ENCODE measurements around the gene MPDZ. TPM values are rescaled to one million over a fixed set of nuclear protein-coding genes. Genes with fewer than 3 reads are reported as not detected.

Gene MPDZ
- total and polyA plus RNA-seq, 10 donors, result 3.8 to 42.8 (median 26.8) TPM

- H3K27ac ChIP-seq, result no peak overlapping the region
- WGBS, 5 donors, result 81 to 91% (median 82%) methylated on average over 5 of the region's 5 CpGs
- peaks cover 0 to 9% (median 0%) of the 10 kb centered on the region in 6 donors for H3K36me3 ChIP-seq
- intact Hi-C loops (cut with DNase I; ENCODE audit: low total_unique reads), result no loop called here
- no peak for TF ChIP-seq POLR2AphosphoS5 (IDR thresholded peaks at IDR 0.05)
- TF ChIP-seq, protein P1, sequence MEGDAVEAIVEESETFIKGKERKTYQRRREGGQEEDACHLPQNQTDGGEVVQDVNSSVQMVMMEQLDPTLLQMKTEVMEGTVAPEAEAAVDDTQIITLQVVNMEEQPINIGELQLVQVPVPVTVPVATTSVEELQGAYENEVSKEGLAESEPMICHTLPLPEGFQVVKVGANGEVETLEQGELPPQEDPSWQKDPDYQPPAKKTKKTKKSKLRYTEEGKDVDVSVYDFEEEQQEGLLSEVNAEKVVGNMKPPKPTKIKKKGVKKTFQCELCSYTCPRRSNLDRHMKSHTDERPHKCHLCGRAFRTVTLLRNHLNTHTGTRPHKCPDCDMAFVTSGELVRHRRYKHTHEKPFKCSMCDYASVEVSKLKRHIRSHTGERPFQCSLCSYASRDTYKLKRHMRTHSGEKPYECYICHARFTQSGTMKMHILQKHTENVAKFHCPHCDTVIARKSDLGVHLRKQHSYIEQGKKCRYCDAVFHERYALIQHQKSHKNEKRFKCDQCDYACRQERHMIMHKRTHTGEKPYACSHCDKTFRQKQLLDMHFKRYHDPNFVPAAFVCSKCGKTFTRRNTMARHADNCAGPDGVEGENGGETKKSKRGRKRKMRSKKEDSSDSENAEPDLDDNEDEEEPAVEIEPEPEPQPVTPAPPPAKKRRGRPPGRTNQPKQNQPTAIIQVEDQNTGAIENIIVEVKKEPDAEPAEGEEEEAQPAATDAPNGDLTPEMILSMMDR (IDR thresholded peaks at IDR 0.05 in 8 of 11, conservative IDR thresholded peaks at IDR 0.05 in 3 of 11), result no peak
- TF ChIP-seq POLR2A (IDR thresholded peaks at IDR 0.05), result no peak
- no peak for DNase-seq
- peaks cover 0 to 3% (median 0%) of the 10 kb centered on the region in 8 donors for H3K9me3 ChIP-seq
- no peaks in the 10 kb centered on the region for H3K4me1 ChIP-seq
- no peaks in the 10 kb centered on the region for H3K27me3 ChIP-seq (replicated peaks in 1 of 7)
- no peak overlapping the region for H3K4me3 ChIP-seq
Observed at GRCh38 chr9:13186774-13187173, 92.7 kb downstream of the MPDZ start.

- Histone ChIP-seq H3K4me3 (no peak overlapping the region), H3K9me3 (peaks cover 0 to 3% (median 0%) of the 10 kb centered on the region in 8 donors), H3K27ac (no peak overlapping the region), H3K27me3 (replicated peaks in 1 of 7) (no peaks in the 10 kb centered on the region), H3K4me1 (no peaks in the 10 kb centered on the region), H3K36me3 (peaks cover 0 to 9% (median 0%) of the 10 kb centered on the region in 6 donors)
- 80 to 95% (median 85%) methylated on average over 1 of the region's 1 CpG for WGBS, 5 donors
- TF ChIP-seq POLR2A (IDR thresholded peaks at IDR 0.05), result no peak
- TF ChIP-seq POLR2AphosphoS5 (IDR thresholded peaks at IDR 0.05), result no peak
- TF ChIP-seq, protein P1 (IDR thresholded peaks at IDR 0.05 in 8 of 11, conservative IDR thresholded peaks at IDR 0.05 in 3 of 11), result no peak
- DNase-seq, result no peak
- intact Hi-C loops (cut with DNase I; ENCODE audit: low total_unique reads), result no loop called here
Observed at GRCh38 chr9:13186091-13186490, 93.4 kb downstream of the MPDZ start.

- no peak overlapping the region for H3K27ac ChIP-seq
- intact Hi-C loops (cut with DNase I; ENCODE audit: low total_unique reads), result no loop called here
- H3K27me3 ChIP-seq (replicated peaks in 1 of 7), result no peaks in the 10 kb centered on the region
- H3K4me1 ChIP-seq, result no peaks in the 10 kb centered on the region
- no peak overlapping the region for H3K4me3 ChIP-seq
- WGBS, 5 donors, result 71 to 86% (median 83%) methylated on average over 2 of the region's 2 CpGs
- peaks cover 0 to 4% (median 0%) of the 10 kb centered on the region in 6 donors for H3K36me3 ChIP-seq
- TF ChIP-seq POLR2AphosphoS5 (IDR thresholded peaks at IDR 0.05) (no peak), POLR2A (IDR thresholded peaks at IDR 0.05) (no peak)
- TF ChIP-seq, protein P1 (IDR thresholded peaks at IDR 0.05 in 8 of 11, conservative IDR thresholded peaks at IDR 0.05 in 3 of 11), result no peak
- no peak for DNase-seq
- no peaks in the 10 kb centered on the region for H3K9me3 ChIP-seq
Observed at GRCh38 chr9:13181652-13182051, 97.8 kb downstream of the MPDZ start.

- no peak for DNase-seq
Observed at GRCh38 chr9:13179257-13179656, 100.2 kb downstream of the MPDZ start.

More at GRCh38 chr9:13179257-13179656, 100.2 kb downstream of the MPDZ start:
- no peak overlapping the region for H3K4me3 ChIP-seq
- H3K27me3 ChIP-seq (replicated peaks in 1 of 7), result no peaks in the 10 kb centered on the region
- H3K36me3 ChIP-seq, result peaks cover 0 to 4% (median 0%) of the 10 kb centered on the region in 6 donors
- intact Hi-C loops (cut with DNase I; ENCODE audit: low total_unique reads), result no loop called here
- H3K4me1 ChIP-seq, result no peaks in the 10 kb centered on the region
- H3K9me3 ChIP-seq, result no peaks in the 10 kb centered on the region
- no peak overlapping the region for H3K27ac ChIP-seq
- WGBS, 5 donors, result 65 to 81% (median 71%) methylated on average over 3 of the region's 3 CpGs
- TF ChIP-seq, protein P1 (IDR thresholded peaks at IDR 0.05 in 8 of 11, conservative IDR thresholded peaks at IDR 0.05 in 3 of 11), result no peak
- TF ChIP-seq POLR2A (IDR thresholded peaks at IDR 0.05), result no peak
- no peak for TF ChIP-seq POLR2AphosphoS5 (IDR thresholded peaks at IDR 0.05)
